ENCODE results near the gene TRAM1L1.

Gene TRAM1L1

GRCh38 chr4:117084866-117085701, at the start of gene TRAM1L1:
TRAM1L1 (minus strand) TSS chr4:117085576; CDS start chr4:117085393, 183 bp downstream.
- no peak for DNase-seq

GRCh38 chr4:117134386-117134785, 49.0 kb upstream of the TRAM1L1 start:
- DNase-seq = no peak

GRCh38 chr4:117096886-117097285, 11.5 kb upstream of the TRAM1L1 start:
- no peak for DNase-seq

DNA sequence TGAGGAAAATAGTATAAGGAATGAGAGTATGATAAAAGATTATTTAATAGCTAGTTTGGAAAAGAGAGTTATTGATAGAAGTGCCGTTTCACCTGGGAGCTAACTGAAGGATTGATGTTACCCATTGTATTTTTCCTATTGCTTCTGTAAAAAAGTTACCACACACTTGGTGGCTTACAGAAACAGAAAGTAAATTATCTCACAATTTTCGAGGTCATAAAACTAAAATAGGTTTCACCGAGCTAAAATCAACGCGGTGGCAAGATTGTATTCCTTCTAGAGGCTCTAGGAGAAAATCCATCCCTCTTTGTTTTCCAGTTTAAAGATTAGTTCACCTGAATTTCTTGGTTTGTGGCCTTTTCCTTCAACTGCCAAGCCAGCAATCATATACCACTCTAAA, 11.1 kb upstream of the TRAM1L1 start:
- DNase-seq = no peak

GRCh38 chr4:117093571-117093970, 8.2 kb upstream of the TRAM1L1 start:
- DNase-seq = no peak

- DNase-seq = no peak
These were observed 7.6 kb downstream of the TRAM1L1 start for GRCh38 chr4:117077760-117078159.

GRCh38 chr4:117068120-117068519, 17.3 kb downstream of the TRAM1L1 start:
- DNase-seq = no peak

GRCh38 chr4:117063961-117064696, 21.2 kb downstream of the TRAM1L1 start:
- DNase-seq = no peak

DNA sequence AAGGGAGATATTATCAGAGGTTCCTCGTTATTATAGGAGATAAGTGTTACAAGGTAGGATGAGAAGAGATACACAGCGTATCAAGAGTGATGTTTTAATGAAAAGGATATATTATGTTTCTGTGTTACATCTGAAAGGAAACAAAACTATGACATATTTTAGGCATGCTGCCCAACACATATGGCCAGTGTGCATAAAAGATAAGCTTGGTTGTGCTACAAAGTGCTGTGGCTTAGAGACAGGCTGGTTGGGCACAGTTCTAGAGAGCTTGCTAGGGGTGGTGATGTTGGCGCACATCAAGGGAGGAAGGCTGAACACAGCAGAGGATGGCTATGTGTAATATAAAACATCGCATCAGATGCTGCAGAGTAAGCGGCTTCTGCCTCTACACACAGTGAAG, 42.4 kb downstream of the TRAM1L1 start:
- DNase-seq = no peak

Data from KG1 (cell line).